Smooth muscle cell of bladder (primary cell): ENCODE measurements around the gene NOTCH2. TPM values are rescaled to one million over a fixed set of nuclear protein-coding genes. Genes with fewer than 3 reads are reported as not detected.

ENCODE experiments used
- total RNA-seq: library from RNA; depleted of rRNA; stranded (reverse); fragments of >200 nt; gene quantifications from 2 replicates; pipeline ENCODE4 v1.2.3, GENCODE V29; 2014

NOTCH2 gene
- total RNA-seq, result 96.7 and 136 TPM in 2 replicates

DNA sequence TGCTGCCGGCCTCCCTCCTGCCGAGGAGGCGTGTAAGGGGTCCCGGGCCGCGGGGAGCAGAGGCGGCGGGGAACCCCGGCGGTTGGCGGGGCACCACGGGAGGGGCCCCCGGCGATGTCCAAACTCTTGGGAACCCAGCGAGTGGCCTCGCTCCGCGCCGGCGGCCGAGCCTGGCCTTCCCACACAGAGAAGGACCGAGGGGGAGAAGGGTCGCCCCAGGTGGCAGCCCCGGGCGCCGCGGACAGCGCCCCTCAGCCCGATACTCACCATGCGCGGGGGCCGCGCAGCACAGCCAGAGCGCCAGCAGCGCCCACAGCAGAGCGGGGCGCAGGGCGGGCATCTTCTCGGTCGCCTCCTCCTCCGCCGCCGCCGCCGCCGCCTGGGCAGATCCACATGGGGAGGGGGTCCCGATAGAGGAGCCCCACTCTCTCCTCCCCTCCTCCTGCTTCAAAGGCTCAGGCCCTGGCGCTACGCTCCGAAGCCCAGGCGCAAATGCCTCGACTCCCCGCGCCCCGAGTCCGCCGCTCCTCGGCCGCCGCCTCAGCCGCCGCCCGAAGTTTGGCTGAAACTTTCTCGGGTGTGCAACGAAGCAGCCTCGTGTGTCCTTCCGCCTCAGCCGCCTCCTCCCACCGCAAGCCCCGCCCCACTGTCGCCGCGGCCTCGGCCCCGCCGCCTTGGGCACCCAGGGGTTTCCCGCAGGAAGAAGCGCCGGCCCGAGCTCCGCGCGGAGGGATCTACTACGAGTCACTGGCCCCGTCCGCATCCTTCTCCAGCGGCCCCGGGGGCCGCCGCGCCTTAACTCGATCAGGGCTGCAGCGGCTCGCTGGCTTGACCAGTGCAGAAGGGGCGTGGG is at the start of gene NOTCH2:
Gene NOTCH2, minus strand, starts transcription at position 596 of the 853 bp plus-strand sequence. Its CDS starts 256 bp downstream, at position 340.

DNA sequence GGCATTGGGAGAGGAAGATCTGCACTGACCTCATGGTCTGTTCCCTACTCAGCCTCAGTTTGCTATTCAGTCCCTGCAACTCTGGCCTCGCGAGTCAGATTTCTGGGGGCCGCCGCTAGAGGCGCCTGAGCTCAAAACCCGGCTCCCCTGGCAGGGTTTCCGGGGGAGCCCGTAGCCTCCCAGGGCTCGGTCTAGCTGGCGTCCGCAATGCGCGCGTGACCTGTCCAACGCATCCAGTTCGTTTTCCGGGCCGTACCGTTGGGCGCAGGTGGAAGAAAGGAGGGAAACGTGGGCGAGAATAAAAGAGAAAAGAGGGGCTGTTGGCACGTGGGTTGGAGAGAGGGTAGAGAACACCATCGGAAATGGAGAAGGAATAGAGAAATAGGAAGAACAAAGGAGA is 173.2 kb downstream of the NOTCH2 start, which contains the start of gene ADAM30:
Gene ADAM30, minus strand, starts transcription at position 213 of the 400 bp plus-strand sequence. Its CDS starts 179 bp downstream, at position 34.

Other genes starting within 250 kb of the NOTCH2 start
- not detected in 2 replicates for gene ADAM30, start 173.1 kb downstream of the NOTCH2 start, total RNA-seq
- gene SEC22B, start 106.9 kb upstream of the NOTCH2 start, total RNA-seq, result 77.7 and 87.5 TPM in 2 replicates